DND-41 (cell line): Measurements from ENCODE around the gene AKR1B15.

Experiments
- CTCF ChIP-seq: IDR thresholded peaks from 2 replicates; pipeline ENCODE4 v1.5.1; 2012; ENCODE audit warnings: borderline replicate concordance, low read length, moderate library complexity, mild to moderate bottlenecking; ENCODE audit not compliant: poor library complexity, severe bottlenecking; ENCODE audit errors: extremely low read depth
- EZH2 ChIP-seq: IDR thresholded peaks from 3 replicates; pipeline ENCODE4 v1.6.1; 2012; ENCODE audit warnings: borderline replicate concordance, low read depth, mild to moderate bottlenecking, moderate library complexity, low read length, inconsistent platforms; ENCODE audit not compliant: severe bottlenecking

GRCh38 chr7:134625550-134625949, 76.6 kb downstream of the AKR1B15 start:
- TF ChIP-seq CTCF, result no peak
- no peak for TF ChIP-seq EZH2
